Suprapubic skin (tissue), 4 donors: ENCODE results near the gene TRPV4. TPM values are rescaled to one million over a fixed set of nuclear protein-coding genes. Genes with fewer than 3 reads are reported as not detected.

Experiments used
- DNase-seq, 2 donors: peaks; one replicate each; pipeline ENCODE4 v3.0.0-alpha.2; 2019; ENCODE audit warnings: low spot score in 2 of 2
- H3K27ac ChIP-seq: fragments of 200-600 bp; sonication (generic); one replicate; pipeline ENCODE4 v1.5.1; 2019
- H3K27me3 ChIP-seq: fragments of 200-600 bp; sonication (generic); one replicate; pipeline ENCODE4 v1.5.1; 2019
- H3K36me3 ChIP-seq: fragments of 200-600 bp; sonication (generic); one replicate; pipeline ENCODE4 v1.5.1; 2019
- H3K4me1 ChIP-seq: fragments of 200-600 bp; sonication (generic); one replicate; pipeline ENCODE4 v1.5.1; 2019
- H3K4me3 ChIP-seq: fragments of 200-600 bp; sonication (generic); one replicate; pipeline ENCODE4 v1.5.1; 2019; ENCODE audit warnings: mild to moderate bottlenecking
- H3K9me3 ChIP-seq: fragments of 200-600 bp; sonication (generic); one replicate; pipeline ENCODE4 v1.5.1; 2019
- EP300 ChIP-seq: sonication (generic); formaldehyde crosslinking; IDR thresholded peaks from one replicate; pipeline ENCODE4 v1.6.1; 2017; ENCODE audit warnings: antibody characterized with exemption
- POLR2A ChIP-seq, 2 donors: fragments of 450-650 bp; IDR thresholded peaks; one replicate each; pipeline ENCODE4 v1.6.1; 2017; ENCODE audit warnings: antibody characterized with exemption in 2 of 2, mild to moderate bottlenecking in 2 of 2, moderate library complexity in 2 of 2
- POLR2AphosphoS5 ChIP-seq, 3 donors: sonication (generic); formaldehyde crosslinking; IDR thresholded peaks; one replicate each; pipeline ENCODE4 v1.6.1; 2017; ENCODE audit warnings: antibody characterized with exemption in 3 of 3
- WGBS: methylation state at CpG from one replicate; pipeline ENCODE4 v1.1.5; 2018; 5-methylcytosine and 5-hydroxymethylcytosine counted together
- total RNA-seq, 4 donors: library from RNA; depleted of rRNA; stranded (reverse); fragments of >200 nt; gene quantifications; one replicate each; pipeline ENCODE4 v1.1.0, GENCODE V29; 2016
- TF ChIP-seq, protein P1 (sequence below), 2 donors: fragments of 200-600 bp in 1 of 2; fragments of 450-650 bp in 1 of 2; sonication (generic) in 1 of 2; IDR thresholded peaks; one replicate each; pipeline ENCODE4 v1.5.1; 2016 to 2019; ENCODE audit warnings: antibody characterized with exemption in 2 of 2, mild to moderate bottlenecking in 1 of 2, moderate library complexity in 1 of 2

TRPV4 gene
- total RNA-seq, 4 donors from 2014 or later = 4.0 to 11.9 (median 5.4) TPM

- Histone ChIP-seq H3K9me3 (no peaks in the 10 kb centered on the region), H3K4me1 (no peaks in the 10 kb centered on the region), H3K27me3 (no peaks in the 10 kb centered on the region), H3K4me3 (no peak overlapping the region), H3K36me3 (no peaks in the 10 kb centered on the region), H3K27ac (no peak overlapping the region)
- TF ChIP-seq EP300 (no peak), POLR2AphosphoS5 (IDR thresholded peaks at IDR 0.05) (no peak), POLR2A (IDR thresholded peaks at IDR 0.05) (no peak)
- TF ChIP-seq, protein P1, sequence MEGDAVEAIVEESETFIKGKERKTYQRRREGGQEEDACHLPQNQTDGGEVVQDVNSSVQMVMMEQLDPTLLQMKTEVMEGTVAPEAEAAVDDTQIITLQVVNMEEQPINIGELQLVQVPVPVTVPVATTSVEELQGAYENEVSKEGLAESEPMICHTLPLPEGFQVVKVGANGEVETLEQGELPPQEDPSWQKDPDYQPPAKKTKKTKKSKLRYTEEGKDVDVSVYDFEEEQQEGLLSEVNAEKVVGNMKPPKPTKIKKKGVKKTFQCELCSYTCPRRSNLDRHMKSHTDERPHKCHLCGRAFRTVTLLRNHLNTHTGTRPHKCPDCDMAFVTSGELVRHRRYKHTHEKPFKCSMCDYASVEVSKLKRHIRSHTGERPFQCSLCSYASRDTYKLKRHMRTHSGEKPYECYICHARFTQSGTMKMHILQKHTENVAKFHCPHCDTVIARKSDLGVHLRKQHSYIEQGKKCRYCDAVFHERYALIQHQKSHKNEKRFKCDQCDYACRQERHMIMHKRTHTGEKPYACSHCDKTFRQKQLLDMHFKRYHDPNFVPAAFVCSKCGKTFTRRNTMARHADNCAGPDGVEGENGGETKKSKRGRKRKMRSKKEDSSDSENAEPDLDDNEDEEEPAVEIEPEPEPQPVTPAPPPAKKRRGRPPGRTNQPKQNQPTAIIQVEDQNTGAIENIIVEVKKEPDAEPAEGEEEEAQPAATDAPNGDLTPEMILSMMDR (IDR thresholded peaks at IDR 0.05) = no peak
- WGBS = 78% methylated on average over 6 of the region's 6 CpGs
- DNase-seq = no peak
Observed at GRCh38 chr12:109839444-109839843, 6.2 kb upstream of the TRPV4 start.

- no peak for DNase-seq
- TF ChIP-seq POLR2A (IDR thresholded peaks at IDR 0.05) (no peak), EP300 (no peak), POLR2AphosphoS5 (IDR thresholded peaks at IDR 0.05) (no peak)
- TF ChIP-seq, protein P1 (IDR thresholded peaks at IDR 0.05) = no peak
- WGBS = 34% methylated on average over 3 of the region's 3 CpGs
- Histone ChIP-seq H3K36me3 (no peaks in the 10 kb centered on the region), H3K4me3 (no peak overlapping the region), H3K4me1 (peaks cover 18% of the 10 kb centered on the region), H3K27me3 (no peaks in the 10 kb centered on the region), H3K27ac (no peak overlapping the region), H3K9me3 (no peaks in the 10 kb centered on the region)
Observed at GRCh38 chr12:109836916-109837315, 3.7 kb upstream of the TRPV4 start.

GRCh38 chr12:109835827-109836226 lies 2.6 kb upstream of the TRPV4 start:
- Histone ChIP-seq H3K9me3 (no peaks in the 10 kb centered on the region), H3K27ac (no peak overlapping the region), H3K4me1 (peaks cover 29% of the 10 kb centered on the region), H3K27me3 (no peaks in the 10 kb centered on the region), H3K36me3 (no peaks in the 10 kb centered on the region), H3K4me3 (no peak overlapping the region)
- DNase-seq = no peak
- 68% methylated on average over 3 of the region's 4 CpGs for WGBS
- TF ChIP-seq EP300 = no peak
- no peak for TF ChIP-seq POLR2A (IDR thresholded peaks at IDR 0.05)
- TF ChIP-seq, protein P1 (IDR thresholded peaks at IDR 0.05) = no peak
- TF ChIP-seq POLR2AphosphoS5 (IDR thresholded peaks at IDR 0.05) = no peak

GRCh38 chr12:109832541-109833306 lies 474 bp downstream of the TRPV4 start:
- 18% methylated on average over 17 of the region's 31 CpGs for WGBS
- TF ChIP-seq EP300 = no peak
- no peak for TF ChIP-seq POLR2AphosphoS5 (IDR thresholded peaks at IDR 0.05)
- TF ChIP-seq POLR2A (IDR thresholded peaks at IDR 0.05) = no peak
- TF ChIP-seq, protein P1 (IDR thresholded peaks at IDR 0.05) = no peak
- peaks cover 36% of the 10 kb centered on the region for H3K4me1 ChIP-seq
- no peaks in the 10 kb centered on the region for H3K36me3 ChIP-seq
- no peak for DNase-seq
- H3K9me3 ChIP-seq = no peaks in the 10 kb centered on the region
- peak overlapping the region; percentile 21 for H3K27ac ChIP-seq
- H3K27me3 ChIP-seq = no peaks in the 10 kb centered on the region
- peak overlapping the region; percentile 67 for H3K4me3 ChIP-seq

DNA sequence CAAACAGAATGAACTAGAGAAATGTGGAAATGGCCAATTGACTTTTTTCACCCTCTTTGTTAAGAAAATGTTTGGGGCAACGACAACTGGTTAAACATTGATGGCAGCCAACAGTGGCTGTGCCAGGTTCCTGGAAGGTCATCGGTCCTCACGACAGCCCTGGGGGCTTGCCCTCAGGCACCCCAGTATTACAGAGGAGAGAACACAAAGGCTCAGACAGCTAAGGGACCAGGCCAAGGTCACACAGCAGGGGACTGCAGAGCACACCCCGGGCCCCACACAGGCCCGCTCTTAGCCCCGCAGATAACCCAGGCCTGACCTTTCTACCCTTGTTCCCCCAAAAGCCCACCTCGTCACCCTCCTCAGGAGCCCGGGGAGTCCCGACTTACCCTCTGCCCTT lies 1.3 kb downstream of the TRPV4 start:
- Histone ChIP-seq H3K36me3 (no peaks in the 10 kb centered on the region), H3K4me1 (peaks cover 36% of the 10 kb centered on the region), H3K27me3 (no peaks in the 10 kb centered on the region), H3K4me3 (peak overlapping the region; percentile 67), H3K27ac (no peak overlapping the region), H3K9me3 (no peaks in the 10 kb centered on the region)
- 30% methylated on average over 3 of the region's 9 CpGs for WGBS
- no peak for DNase-seq
- TF ChIP-seq, protein P1 (IDR thresholded peaks at IDR 0.05) = no peak
- TF ChIP-seq EP300 (no peak), POLR2AphosphoS5 (IDR thresholded peaks at IDR 0.05) (no peak), POLR2A (IDR thresholded peaks at IDR 0.05) (no peak)
